AG10803 (cell line): Measurements from ENCODE around the gene SCYL1.
"Not testable (repeated sequence)": the region's sequence is repeated elsewhere in the genome, so short reads cannot be mapped to it uniquely, and the experiment has no call there.

Source experiments
- DNase-seq: peaks from one replicate; pipeline ENCODE4 v3.0.0; 2010; ENCODE audit warnings: low read depth
- H3K4me3 ChIP-seq: 2 replicates; pipeline ENCODE4 v1.5.1; 2011; ENCODE audit warnings: mild to moderate bottlenecking, low read length, control low read depth
- TF ChIP-seq, protein P1 (sequence below): conservative IDR thresholded peaks from 2 replicates; pipeline ENCODE4 v1.5.1; 2011; ENCODE audit warnings: mild to moderate bottlenecking, low read length, control low read depth, inconsistent platforms

The SCYL1 gene

DNA sequence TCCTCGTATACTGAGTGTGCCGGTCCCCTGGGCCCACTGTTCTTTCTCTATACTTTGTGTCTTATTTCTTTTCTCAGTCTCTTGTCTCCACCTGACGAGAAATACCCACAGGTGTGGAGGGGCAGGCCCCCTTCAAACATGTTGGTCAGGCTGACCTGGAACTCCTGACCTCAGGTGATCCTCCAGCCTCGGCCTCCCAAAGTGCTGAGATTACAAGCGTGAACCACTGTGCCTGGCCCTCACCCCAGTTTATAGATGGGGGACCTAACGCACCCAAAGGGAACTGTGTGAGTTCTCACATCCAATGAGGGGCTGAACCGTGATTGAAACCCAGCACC is 1.3 kb upstream of the SCYL1 start:
- H3K4me3 ChIP-seq, DNase-seq: not testable (repeated sequence)

DNA sequence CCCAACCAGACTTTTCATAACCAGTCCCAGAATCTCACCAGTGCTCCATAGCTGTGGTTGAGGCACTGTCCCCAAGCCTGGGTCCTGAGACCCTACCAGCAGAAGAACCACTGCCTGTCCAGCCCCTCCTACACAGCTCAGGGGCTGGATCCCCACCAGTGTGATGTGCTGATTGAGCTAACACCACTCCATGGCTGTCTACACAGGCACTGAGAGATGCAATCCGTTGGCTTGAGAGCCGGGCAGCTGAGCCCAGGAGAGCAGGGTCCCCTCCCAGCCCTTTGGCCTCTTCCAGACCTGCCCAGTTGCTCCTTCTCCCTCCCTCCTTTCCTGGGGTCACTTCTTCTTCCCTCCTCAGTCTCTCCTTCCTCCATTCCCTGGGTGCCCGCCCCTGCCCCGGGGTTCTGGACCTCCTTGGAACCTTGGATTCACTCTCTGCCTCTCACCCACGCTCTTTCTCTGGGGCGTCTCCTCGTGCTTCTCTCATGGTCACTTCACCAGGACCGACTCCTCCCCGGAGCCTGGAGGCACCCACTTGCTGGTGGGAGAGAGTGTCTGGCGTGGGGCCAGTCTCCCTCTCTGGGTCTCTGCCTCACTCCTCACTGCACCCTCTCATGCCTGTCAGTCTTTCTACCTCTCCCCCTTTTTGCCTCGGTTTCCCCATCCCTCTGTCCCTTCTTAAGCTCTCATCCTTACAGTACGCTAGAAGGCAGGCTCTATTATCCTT is 706 bp upstream of the SCYL1 start:
- no peak for DNase-seq
- TF ChIP-seq, protein P1, sequence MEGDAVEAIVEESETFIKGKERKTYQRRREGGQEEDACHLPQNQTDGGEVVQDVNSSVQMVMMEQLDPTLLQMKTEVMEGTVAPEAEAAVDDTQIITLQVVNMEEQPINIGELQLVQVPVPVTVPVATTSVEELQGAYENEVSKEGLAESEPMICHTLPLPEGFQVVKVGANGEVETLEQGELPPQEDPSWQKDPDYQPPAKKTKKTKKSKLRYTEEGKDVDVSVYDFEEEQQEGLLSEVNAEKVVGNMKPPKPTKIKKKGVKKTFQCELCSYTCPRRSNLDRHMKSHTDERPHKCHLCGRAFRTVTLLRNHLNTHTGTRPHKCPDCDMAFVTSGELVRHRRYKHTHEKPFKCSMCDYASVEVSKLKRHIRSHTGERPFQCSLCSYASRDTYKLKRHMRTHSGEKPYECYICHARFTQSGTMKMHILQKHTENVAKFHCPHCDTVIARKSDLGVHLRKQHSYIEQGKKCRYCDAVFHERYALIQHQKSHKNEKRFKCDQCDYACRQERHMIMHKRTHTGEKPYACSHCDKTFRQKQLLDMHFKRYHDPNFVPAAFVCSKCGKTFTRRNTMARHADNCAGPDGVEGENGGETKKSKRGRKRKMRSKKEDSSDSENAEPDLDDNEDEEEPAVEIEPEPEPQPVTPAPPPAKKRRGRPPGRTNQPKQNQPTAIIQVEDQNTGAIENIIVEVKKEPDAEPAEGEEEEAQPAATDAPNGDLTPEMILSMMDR, result no peak
- H3K4me3 ChIP-seq, result peak overlapping the region; percentile 46

DNA sequence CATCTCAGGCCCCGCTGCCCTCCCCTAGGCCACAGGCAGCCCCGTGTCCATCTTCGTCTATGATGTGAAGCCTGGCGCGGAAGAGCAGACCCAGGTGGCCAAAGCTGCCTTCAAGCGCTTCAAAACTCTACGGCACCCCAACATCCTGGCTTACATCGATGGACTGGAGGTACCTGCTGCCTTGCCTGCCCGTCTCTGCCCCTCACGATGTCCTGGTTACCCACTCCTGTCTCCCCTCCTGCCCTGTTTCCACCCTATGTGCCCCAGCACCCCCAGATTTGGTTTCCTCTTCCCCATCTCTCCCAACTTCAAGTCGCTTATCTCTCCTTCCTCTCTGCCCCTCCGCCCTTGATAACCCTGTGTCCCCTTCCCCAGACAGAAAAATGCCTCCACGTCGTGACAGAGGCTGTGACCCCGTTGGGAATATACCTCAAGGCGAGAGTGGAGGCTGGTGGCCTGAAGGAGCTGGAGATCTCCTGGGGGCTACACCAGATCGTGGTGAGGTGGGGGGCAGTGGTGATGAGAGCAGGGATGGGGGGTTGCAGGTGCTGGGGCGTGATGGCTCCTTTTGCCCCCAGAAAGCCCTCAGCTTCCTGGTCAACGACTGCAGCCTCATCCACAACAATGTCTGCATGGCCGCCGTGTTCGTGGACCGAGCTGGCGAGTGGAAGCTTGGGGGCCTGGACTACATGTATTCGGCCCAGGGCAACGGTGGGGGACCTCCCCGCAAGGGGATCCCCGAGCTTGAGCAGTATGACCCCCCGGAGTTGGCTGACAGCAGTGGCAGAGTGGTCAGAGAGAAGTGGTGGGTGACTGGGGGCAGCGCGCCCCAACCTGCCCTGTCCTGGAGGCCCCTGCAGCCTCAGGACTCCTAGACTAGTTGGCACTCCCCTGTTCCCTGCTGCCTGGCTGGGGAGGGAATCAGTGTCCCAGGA is 930 bp downstream of the SCYL1 start:
- TF ChIP-seq, protein P1, result no peak
- DNase-seq, result no peak

DNA sequence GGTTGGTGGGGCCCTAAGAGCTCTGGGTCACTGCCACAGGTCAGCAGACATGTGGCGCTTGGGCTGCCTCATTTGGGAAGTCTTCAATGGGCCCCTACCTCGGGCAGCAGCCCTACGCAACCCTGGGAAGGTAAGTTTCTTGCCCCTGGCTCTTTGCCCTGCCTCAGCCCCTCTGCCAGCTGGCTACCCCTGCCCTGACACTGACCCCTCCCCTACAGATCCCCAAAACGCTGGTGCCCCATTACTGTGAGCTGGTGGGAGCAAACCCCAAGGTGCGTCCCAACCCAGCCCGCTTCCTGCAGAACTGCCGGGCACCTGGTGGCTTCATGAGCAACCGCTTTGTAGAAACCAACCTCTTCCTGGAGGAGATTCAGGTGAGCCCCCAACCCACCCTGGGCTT is 1.9 kb downstream of the SCYL1 start:
- 0 out of 2 replicates have a peak overlapping the region, but pooled peaks have one; percentile 5 for H3K4me3 ChIP-seq
- TF ChIP-seq, protein P1, result no peak
- no peak for DNase-seq

More for the DNA sequence above, 930 bp downstream of the SCYL1 start:
- H3K4me3 ChIP-seq, result peak overlapping the region; percentile 90

DNA sequence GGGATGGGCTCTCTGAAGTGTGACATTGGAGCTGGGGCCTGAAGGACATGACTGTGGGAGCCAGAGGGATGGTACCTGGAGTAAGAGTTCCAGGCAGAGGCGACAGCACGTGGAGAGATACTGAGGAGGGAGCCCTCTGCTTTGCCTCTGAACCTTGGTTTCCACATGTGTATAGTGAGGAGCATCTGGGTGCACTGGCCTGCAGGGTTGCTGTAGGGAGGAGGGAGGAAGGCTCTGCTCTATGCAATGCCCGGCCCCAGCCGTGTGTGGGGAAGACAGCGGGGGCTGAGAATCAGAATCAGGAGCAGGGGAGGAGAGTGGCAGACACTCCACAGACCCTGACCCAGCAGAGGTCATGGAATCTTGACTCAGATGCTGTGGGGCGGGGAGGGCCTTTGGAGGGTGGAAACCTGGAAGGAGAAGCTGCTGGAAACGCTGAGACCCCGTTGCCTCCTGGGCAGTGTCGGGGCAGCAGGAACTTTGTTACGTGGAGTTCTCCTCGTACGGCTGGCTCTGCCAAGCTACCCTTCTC is 4.0 kb downstream of the SCYL1 start:
- H3K4me3 ChIP-seq, result no peak overlapping the region
- no peak for DNase-seq
- TF ChIP-seq, protein P1, result no peak

DNA sequence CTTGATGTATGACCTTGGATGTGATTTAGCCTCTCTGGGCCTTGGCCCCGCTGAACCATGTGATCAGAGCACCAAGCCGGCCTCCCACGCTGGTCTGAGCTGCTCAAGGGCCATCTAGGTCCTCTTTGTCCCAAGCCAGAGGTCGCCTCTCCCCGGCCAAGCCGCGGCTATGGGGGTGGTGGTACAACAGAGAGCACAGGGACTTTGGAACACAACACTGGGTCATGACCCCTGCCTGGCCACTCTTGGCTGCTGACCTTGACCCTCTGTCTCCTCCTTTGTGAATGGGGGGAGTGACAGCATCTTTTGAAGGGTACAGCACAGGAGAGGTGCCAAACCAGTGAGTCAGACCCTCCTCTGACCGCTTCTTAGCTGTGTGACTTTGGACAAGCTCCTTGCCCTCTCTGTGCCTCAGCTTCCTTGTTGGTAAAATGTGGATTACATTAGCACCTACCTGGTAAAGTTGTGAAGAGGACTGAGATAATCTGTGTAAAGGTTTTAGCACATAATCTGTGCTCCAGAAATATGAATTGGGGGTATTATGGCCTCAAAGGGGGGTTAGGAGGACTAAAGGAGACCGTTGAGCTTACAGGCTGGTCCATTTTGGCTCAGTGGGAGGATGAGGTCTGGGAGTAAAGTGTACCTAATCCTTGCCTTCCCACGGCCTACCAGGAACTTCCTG is 4.7 kb downstream of the SCYL1 start:
- DNase-seq, result no peak
- TF ChIP-seq, protein P1, result no peak
- H3K4me3 ChIP-seq, result no peak overlapping the region

DNA sequence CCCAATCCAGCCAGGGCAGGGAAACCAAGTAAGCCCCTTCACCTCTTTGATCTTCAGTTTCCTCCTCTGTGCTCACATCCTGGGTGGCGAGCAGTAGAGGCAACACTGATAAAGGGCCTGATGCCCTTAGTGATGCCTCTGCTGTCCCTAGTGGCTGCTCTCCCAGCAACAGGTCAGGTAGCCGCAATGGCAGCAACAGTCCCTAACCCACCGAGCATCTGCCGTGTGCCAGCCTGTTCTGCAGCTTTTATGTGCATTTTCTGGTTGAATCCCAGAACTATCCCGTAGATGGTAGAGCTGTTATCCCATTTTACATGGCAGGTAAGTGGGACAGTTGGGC is 5.2 kb downstream of the SCYL1 start:
- TF ChIP-seq, protein P1, result peak; percentile 20; the same call in 1 of the 2 replicates
- no peak overlapping the region for H3K4me3 ChIP-seq
- DNase-seq, result no peak
